ENCODE data around the gene FOXO3.

FOXO3 gene

GRCh38 chr6:108594640-108595039 is 33.9 kb downstream of the FOXO3 start:
- DNase-seq (ENCODE audit: low read depth in 2 of 2) = no peak

GRCh38 chr6:108596956-108597355 is 36.2 kb downstream of the FOXO3 start:
- DNase-seq (ENCODE audit: low read depth in 2 of 2) = no peak

- DNase-seq (ENCODE audit: low read depth in 2 of 2) = no peak
Measured at GRCh38 chr6:108597572-108598304, 37.0 kb downstream of the FOXO3 start.

GRCh38 chr6:108598305-108598863 is 37.7 kb downstream of the FOXO3 start:
- no peak for DNase-seq (ENCODE audit: low read depth in 2 of 2)

DNA sequence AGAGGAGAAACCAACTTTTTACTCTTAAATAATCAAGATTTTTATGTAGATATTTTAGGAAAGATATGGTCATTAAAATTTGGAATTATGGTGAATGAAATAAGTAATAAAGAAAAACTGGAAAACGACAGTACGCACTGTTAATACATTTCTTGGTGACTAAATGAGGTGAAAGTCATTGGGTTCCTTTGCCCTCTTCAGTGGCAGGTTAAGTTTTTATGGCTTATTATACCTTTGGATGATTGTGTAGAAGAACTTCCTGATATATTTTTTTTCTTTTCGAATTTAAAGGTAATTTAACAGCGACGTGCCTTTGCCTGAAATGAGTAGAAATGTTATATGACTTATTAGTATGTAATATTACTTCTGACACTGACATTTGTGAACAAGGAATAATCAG is 43.4 kb downstream of the FOXO3 start:
- DNase-seq (ENCODE audit: low read depth in 2 of 2) = no peak

DNA sequence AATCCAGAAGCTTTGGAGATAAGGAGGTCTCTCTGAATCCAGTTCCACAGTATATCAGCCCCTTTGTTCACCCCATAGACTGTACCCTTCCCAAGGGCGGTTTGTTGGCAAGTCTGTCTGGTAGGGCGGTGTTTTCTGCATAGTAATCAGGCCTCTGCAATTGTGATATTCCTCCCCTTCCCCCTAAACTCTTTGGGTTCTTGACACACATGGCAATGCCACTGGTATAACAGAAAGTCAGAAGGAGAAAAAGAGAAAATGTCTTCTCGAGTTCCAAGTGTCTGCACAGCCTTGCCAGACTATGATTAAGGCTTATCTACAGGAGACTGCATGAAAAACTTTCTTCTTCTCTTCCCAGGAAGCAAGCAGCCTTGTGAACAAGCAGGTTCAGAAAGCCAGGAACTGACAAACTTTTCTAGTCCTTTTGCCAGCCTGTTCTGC is 45.6 kb downstream of the FOXO3 start:
- DNase-seq (ENCODE audit: low read depth in 2 of 2) = no peak

GRCh38 chr6:108608453-108609275 is 47.9 kb downstream of the FOXO3 start:
- DNase-seq (ENCODE audit: low read depth in 2 of 2) = no peak

DNA sequence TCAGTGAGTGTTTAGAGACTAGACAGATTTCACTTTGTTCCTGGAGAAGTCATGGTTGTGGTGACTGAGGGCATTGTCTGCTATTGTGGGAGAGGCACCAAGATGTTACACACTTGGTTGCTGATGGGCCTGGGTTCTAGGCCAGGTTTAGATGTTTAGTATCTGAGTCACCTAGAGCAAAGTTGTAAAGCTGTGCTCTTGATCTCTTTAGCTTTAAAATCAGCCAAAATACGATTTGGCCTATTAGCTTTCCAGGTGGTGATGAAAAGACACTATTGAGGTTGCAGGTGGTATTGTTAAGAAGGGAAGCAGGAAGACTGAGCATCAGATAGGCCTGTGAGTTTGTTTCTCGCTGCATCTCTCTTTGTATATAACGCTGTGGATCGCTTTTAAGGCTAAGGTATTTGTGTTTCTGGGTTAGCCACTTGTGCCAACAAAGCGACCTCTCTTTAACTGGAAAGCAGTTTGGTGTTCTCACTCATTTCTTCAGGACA is 48.6 kb downstream of the FOXO3 start:
- DNase-seq (ENCODE audit: low read depth in 2 of 2) = no peak

DNA sequence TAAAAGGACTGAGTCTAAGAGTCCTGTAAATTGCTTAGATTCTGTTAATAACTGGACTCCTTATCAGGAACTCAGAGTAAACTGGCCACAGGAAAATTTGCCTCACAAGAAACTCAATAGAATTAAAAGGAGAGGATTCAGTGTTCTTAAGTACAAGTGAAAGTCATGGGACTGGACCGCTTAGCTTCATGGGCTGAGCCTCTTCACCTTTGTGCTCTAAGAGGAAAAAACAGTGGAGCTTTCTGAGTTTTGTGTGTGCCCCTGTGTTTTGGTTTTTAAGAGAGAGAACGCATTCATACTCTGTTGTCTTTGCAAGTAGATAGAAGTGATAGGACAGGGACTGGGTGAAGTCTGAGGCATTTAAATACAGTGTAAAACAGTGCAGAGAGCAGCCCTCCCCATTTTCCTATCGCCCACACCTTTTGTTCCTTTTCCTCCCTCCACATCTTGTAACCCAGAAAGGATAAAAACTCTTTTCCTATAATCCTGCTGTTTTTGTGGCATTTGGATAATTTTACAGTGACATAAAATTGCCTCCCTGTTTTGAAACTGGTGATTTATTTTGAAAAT is 49.6 kb downstream of the FOXO3 start:
- DNase-seq (ENCODE audit: low read depth in 2 of 2) = no peak

- DNase-seq (ENCODE audit: low read depth in 2 of 2) = no peak
Measured at GRCh38 chr6:108610957-108611586, 50.4 kb downstream of the FOXO3 start.

DNA sequence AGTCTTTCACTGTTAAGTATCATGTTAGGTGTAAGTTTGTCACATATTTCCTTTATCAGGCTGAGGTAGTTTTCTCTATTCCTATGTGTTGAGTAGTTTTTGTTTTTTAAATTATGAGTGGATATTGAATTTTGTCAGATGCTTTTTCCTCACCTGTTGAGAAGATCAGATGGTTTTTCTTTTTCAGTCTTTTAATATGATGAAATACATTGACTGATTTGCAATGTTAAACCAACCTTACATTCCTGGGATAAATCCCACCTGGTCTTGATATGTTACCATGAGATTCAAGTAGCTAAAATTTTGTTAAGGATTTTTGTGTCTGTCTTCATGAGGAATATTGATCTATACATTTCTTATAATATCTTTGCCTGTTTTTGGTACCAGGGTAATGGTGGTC is 52.1 kb downstream of the FOXO3 start:
- DNase-seq (ENCODE audit: low read depth in 2 of 2) = no peak

DNA sequence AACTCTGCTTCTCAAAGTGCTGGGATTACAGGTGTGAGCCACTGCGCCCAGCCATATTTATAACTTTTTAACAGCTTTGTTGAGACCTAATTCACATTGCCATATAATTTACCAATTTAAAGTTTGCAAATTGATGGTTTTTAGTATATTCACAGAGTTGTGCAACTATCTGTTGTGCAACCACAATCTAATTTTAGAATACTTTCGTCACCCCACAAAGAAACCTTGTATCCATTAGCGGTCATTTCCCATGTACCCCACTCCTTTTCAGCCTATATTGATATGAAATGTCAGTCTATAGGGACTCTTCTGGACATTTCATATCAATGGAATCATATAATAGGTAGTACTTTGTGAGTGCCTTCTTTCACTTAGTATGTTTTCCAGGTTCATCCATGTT is 55.8 kb downstream of the FOXO3 start:
- DNase-seq (ENCODE audit: low read depth in 2 of 2) = no peak

DNA sequence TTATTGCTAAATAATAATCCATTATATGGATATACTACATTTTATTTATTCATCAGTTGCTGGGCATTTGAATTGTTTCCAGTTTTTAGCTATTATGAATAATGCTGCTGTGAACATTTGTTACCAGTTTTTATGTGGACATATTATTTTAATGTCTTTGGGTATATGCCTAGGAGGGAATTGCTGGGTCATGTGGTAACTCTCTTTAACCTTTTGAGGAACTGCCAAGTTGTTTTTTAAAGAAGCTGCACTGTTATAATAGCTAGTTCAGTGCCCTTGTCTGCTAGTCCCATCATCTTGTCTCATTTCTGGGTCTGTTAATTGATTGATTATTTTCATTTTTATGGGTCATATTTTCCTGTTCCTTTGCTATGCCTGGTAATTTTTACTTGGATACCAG is 56.3 kb downstream of the FOXO3 start:
- DNase-seq (ENCODE audit: low read depth in 2 of 2) = no peak

DNA sequence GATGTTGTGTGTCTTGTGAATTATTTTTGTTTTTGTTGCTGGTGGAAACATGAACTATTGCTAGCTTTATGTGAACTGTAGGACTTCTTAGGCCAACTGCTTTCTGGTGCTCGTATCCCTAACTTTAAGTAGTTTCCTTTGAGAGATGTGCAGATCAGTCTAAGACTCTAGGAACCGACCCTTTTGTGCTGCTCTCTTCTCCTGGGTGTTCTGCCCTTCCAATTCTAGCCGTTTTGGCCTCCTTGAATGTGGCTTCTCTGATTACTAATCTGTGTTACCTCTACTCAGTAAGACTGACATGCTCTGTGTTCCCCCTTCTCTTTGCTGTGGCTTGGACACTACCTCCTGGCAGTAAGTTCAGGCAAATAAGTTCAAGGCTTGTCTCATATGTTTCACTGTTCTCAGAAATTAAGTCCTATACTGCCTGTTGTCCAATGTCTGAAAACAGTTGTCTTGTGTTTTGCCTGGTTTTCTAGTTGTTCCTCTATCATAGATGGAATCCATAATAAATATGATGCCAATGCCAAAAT is 58.0 kb downstream of the FOXO3 start:
- DNase-seq (ENCODE audit: low read depth in 2 of 2) = no peak

GRCh38 chr6:108619431-108620197 is 58.9 kb downstream of the FOXO3 start:
- no peak for DNase-seq (ENCODE audit: low read depth in 2 of 2)

DNA sequence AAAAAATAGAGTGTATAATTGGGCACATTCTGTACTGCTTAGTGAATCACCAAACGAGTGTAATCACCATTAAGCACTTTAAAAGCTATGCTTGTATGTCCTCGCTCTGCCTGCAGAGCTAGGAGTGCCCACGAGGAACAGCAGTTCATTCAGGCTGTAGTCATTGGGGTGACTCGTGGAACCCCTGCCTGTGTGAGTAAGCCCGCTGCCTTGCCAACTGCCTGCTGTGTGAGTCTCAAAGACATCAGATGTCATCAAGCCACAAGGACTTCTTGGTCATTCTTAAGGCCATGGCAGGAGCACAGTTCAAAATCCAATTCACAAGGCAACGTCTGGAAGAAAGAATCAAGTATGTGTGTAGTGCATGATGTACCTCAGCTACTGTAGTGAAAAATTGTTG is 60.4 kb downstream of the FOXO3 start:
- no peak for DNase-seq (ENCODE audit: low read depth in 2 of 2)

GRCh38 chr6:108622641-108623298 is 62.1 kb downstream of the FOXO3 start:
- DNase-seq (ENCODE audit: low read depth in 2 of 2) = no peak

DNA sequence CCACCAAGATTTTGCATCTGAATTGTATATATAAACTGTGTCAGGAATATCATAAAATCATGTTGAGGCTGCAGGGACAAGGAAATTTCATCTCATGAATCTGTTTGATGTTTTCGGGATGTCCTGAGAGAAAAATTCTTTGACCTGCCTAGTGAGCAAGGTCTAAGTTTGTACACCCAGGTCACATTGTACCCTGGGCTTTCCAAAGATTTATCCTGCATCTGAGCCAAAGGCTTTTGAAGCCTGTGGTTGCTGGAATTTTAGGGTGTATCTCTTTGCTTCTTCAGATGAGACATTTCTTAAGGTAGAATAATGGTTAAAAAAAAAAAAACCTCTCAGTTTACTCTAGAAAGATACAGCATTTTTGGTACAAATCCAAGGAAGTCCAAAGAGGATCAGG is 63.3 kb downstream of the FOXO3 start:
- no peak for DNase-seq (ENCODE audit: low read depth in 2 of 2)

DNA sequence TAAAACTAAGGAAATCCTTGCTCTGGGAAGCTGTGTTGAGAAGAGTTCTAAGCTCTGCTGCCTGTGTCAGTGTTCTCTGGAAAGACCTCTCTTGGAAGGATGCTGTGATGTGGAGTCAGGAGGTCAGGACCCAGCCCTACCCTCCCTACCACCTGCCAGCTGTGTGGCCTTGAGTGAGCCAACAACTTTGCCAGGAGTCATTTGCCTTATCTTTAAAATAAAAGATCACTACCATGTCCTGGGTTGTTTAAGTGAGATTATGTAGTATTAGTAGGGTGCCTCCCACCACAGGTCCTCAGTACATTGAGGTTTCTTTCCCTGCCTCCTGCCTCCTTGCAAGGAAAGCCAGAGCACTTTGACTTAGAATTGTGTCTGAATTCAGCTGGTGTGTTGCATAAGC is 64.9 kb downstream of the FOXO3 start:
- no peak for DNase-seq (ENCODE audit: low read depth in 2 of 2)

GRCh38 chr6:108626777-108627176 is 66.1 kb downstream of the FOXO3 start:
- no peak for DNase-seq (ENCODE audit: low read depth in 2 of 2)
